Kidney (tissue), 14 donors: Measurements from ENCODE around the gene SOX6. TPM values are rescaled to one million over a fixed set of nuclear protein-coding genes. Genes with fewer than 3 reads are reported as not detected.

Experiments
- DNase-seq, 5 donors: peaks; one replicate each; pipeline ENCODE4 v3.0.0-alpha.2; 2013 to 2020
- FAIRE-seq: peaks from 2 replicates; lab custom pipeline; 2012; peaks lifted over from hg19 to GRCh38; lab: Jason Lieb, UNC
- H3K27ac ChIP-seq, 2 donors: one replicate each; pipeline ENCODE4 v1.7.0; 2013; ENCODE audit warnings: low read depth in 2 of 2, low read length in 2 of 2, inconsistent platforms in 1 of 2
- H3K27me3 ChIP-seq: one replicate; pipeline ENCODE4 v1.7.1; 2013; ENCODE audit warnings: low read length, inconsistent platforms; ENCODE audit not compliant: control insufficient read depth, insufficient read depth
- H3K36me3 ChIP-seq, 3 donors: one replicate each; pipeline versions ENCODE4 v1.7.0 to v1.7.1; 2013; ENCODE audit warnings: low read length in 3 of 3, control low read depth in 1 of 3, inconsistent platforms in 1 of 3; ENCODE audit not compliant: insufficient read depth in 3 of 3, control insufficient read depth in 2 of 3
- H3K4me1 ChIP-seq, 3 donors: one replicate each; pipeline versions ENCODE4 v1.7.0 to v1.7.1; 2013; ENCODE audit warnings: low read length in 3 of 3, inconsistent platforms in 1 of 3, low read depth in 1 of 3; ENCODE audit not compliant: control insufficient read depth in 2 of 3, insufficient read depth in 2 of 3
- H3K4me3 ChIP-seq, 3 donors: one replicate each; pipeline versions ENCODE4 v1.7.0 to v1.8.1; 2013; ENCODE audit warnings: low read length in 3 of 3, control low read depth in 1 of 3, inconsistent platforms in 1 of 3
- H3K9ac ChIP-seq, 3 donors: one replicate each; pipeline versions ENCODE4 v1.7.0 to v1.7.1; 2013; ENCODE audit warnings: low read length in 3 of 3, control low read depth in 1 of 3, inconsistent platforms in 1 of 3
- H3K9me3 ChIP-seq, 3 donors: one replicate each; pipeline versions ENCODE4 v1.7.0 to v1.7.1; 2013; ENCODE audit warnings: low read length in 3 of 3, control low read depth in 1 of 3, inconsistent platforms in 1 of 3; ENCODE audit not compliant: control insufficient read depth in 2 of 3, insufficient read depth in 1 of 3
- CTCF ChIP-seq: IDR thresholded peaks from 3 replicates; pipeline ENCODE4 v1.5.1; 2012; ENCODE audit warnings: mild to moderate bottlenecking, moderate library complexity, borderline replicate concordance; ENCODE audit not compliant: insufficient read depth; ENCODE audit errors: extremely low read depth
- intact Hi-C: fragments of 100-400 bp; cut with DNase I; formaldehyde crosslinking; loops from one replicate; pipeline ENCODE4 v1.11.1; 2022
- polyA plus RNA-seq: library from polyadenylated mRNA; stranded (reverse); fragments of 350-450 nt; fragmentation: Illumina TruSeq; extraction: RNeasy Lipid Tissue Mini Kit (QIAGEN cat#74804); gene quantifications from one replicate; pipeline ENCODE4 v1.2.3, GENCODE V29; 2014; ENCODE audit warnings: low read depth, low replicate concordance; ENCODE audit not compliant: insufficient read depth
- total RNA-seq: library from RNA; stranded (reverse); fragmentation: NEBNext Ultra II Directional; extraction: Animal tissue kit (Norgen Biotek cat#: 25700); gene quantifications from one replicate; pipeline ENCODE4 v1.2.1, GENCODE V29; 2021
- donor health status: control.
- donor health status: control.
- donor health status: control.
- donor health status: control.
- donor health status: control.
- donor health status: DM: yes; HTN: yes; CAD: no.
- donor health status: Normal renal cell carcinoma (clear cell type).

The SOX6 gene
- total and polyA plus RNA-seq, 2 donors from 2014 or later = 5.0 to 47.3 TPM

DNA sequence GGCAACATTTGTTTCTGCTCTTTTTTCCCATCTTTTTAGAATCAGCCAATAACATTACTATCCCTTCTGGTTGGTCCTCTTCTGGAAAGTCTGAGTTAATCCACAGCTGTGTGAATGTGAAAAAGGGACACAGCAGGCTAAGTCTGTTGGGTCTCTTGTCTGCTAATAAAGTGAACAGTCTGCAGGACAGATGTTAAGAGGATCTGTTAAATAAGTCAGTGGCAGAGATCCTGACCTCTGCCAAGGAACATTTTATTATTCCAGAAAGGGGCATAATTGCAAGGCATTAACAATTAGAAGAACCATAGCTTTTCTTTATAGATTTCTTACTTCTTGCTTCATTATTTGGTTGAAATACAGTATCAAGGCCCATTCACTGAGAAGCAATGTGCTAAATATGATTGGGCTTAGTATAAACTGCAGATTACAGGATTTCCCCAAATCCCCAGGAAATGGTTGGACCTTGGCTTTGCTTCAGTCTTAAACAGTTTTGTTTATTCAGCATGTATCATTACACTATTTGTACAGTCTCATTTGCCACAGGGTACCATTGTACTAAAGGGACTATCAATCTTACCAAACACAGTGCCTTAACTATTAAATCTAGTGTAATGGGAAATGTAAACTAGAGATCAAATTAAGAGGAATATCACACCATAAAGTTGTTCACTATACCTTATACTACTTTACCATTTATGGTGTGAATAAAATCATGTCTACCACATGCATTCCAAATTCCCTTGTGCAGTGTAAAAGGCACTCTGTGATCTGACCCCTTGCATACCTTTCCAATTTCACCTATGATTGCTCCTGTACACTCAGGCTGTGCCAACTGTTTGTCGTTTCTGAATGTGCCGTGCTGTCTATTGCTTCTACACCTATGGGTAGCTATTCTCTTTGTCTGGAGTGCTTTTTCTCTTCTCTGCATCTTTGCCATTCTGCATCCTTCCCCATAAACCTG, 274.0 kb downstream of the SOX6 start:
- Histone ChIP-seq H3K4me1 (no peaks in the 10 kb centered on the region), H3K9me3 (no peaks in the 10 kb centered on the region), H3K4me3 (no peak overlapping the region), H3K27ac (no peak overlapping the region), H3K9ac (no peak overlapping the region), H3K36me3 (no peaks in the 10 kb centered on the region), H3K27me3 (no peaks in the 10 kb centered on the region)
- intact Hi-C loops = no loop called here
- no peak for FAIRE-seq
- DNase-seq = no peak
- TF ChIP-seq CTCF = no peak

- no peak for FAIRE-seq
- Histone ChIP-seq H3K36me3 (no peaks in the 10 kb centered on the region), H3K27me3 (no peaks in the 10 kb centered on the region), H3K9ac (no peak overlapping the region), H3K9me3 (no peaks in the 10 kb centered on the region), H3K4me3 (no peak overlapping the region), H3K4me1 (no peaks in the 10 kb centered on the region), H3K27ac (no peak overlapping the region)
- no peak for DNase-seq
- no peak for TF ChIP-seq CTCF
- intact Hi-C loops = no loop called here
These were observed 274.8 kb downstream of the SOX6 start for GRCh38 chr11:16081382-16082094.

- no peaks in the 10 kb centered on the region for H3K4me1 ChIP-seq
- DNase-seq (no peak), FAIRE-seq (no peak)
- no peaks in the 10 kb centered on the region for H3K27me3 ChIP-seq
- intact Hi-C loops = no loop called here
- no peaks in the 10 kb centered on the region for H3K9me3 ChIP-seq
- H3K36me3 ChIP-seq = no peaks in the 10 kb centered on the region
- H3K4me3 ChIP-seq = no peak overlapping the region
- no peak overlapping the region for H3K9ac ChIP-seq
- TF ChIP-seq CTCF = no peak
- no peak overlapping the region for H3K27ac ChIP-seq
These were observed 275.5 kb downstream of the SOX6 start for GRCh38 chr11:16080688-16081381.
